H1 (cell line): ENCODE results near the gene CAMK2B. TPM values are rescaled to one million over a fixed set of nuclear protein-coding genes. Genes with fewer than 3 reads are reported as not detected.

Source experiments
- CTCF ChIA-PET: fragments of 300-600 bp; sonication (Branson Sonifier 250); formaldehyde crosslinking; loops from one replicate; lab custom pipeline; 2021; ENCODE audit not compliant: partially characterized antibody; lab: Charles Lee
- POLR2A ChIA-PET: fragments of 300-600 bp; sonication (Branson Sonifier 250); formaldehyde crosslinking; loops from one replicate; lab custom pipeline; 2021; ENCODE audit warnings: inconsistent platforms; ENCODE audit not compliant: partially characterized antibody; lab: Charles Lee
- DNase-seq, 2 experiments: peaks; one replicate each; pipeline versions ENCODE4 v3.0.0 to v3.0.0-alpha.2; 2010 to 2022; ENCODE audit warnings: low spot score in 2 of 2, low read depth in 1 of 2, mixed read lengths in 1 of 2
- FAIRE-seq: peaks from 2 replicates; lab custom pipeline; 2011; peaks lifted over from hg19 to GRCh38; lab: Jason Lieb, UNC
- H2AFZ ChIP-seq: 2 replicates; pipeline ENCODE4 v1.8.1; 2012; ENCODE audit warnings: low read length, inconsistent platforms
- H2AK5ac ChIP-seq: 2 replicates; pipeline ENCODE4 v1.6.1; 2013; ENCODE audit warnings: low read depth, low read length
- H2BK120ac ChIP-seq: replicated peaks from 2 replicates; pipeline ENCODE3; 2013; ENCODE audit warnings: low read depth, low read length, inconsistent platforms
- H2BK12ac ChIP-seq: 2 replicates; pipeline ENCODE4 v1.6.1; 2013; ENCODE audit warnings: low read depth, low read length
- H2BK15ac ChIP-seq: 2 replicates; pipeline ENCODE4 v1.6.1; 2013; ENCODE audit warnings: low read length
- H2BK20ac ChIP-seq: 2 replicates; pipeline ENCODE4 v1.6.1; 2013; ENCODE audit warnings: low read length
- H2BK5ac ChIP-seq: 2 replicates; pipeline ENCODE4 v1.6.1; 2013; ENCODE audit warnings: low read depth, low read length
- H3K14ac ChIP-seq: 2 replicates; pipeline ENCODE4 v1.6.1; 2013; ENCODE audit warnings: inconsistent platforms; ENCODE audit not compliant: insufficient read length
- H3K18ac ChIP-seq: 2 replicates; pipeline ENCODE4 v1.6.1; 2013; ENCODE audit warnings: low read length; ENCODE audit errors: extremely low read depth
- H3K23ac ChIP-seq: 2 replicates; pipeline ENCODE4 v1.6.1; 2013; ENCODE audit warnings: inconsistent platforms; ENCODE audit not compliant: insufficient read length
- H3K23me2 ChIP-seq: 2 replicates; pipeline ENCODE4 v1.6.1; 2013; ENCODE audit warnings: low read depth, low read length
- H3K27ac ChIP-seq: 2 replicates; pipeline ENCODE4 v1.6.1; 2011; ENCODE audit warnings: low read depth, low read length, inconsistent platforms
- H3K27me3 ChIP-seq, 4 experiments: replicated peaks in 1 of 4; 1 replicate in 1 of 4; 2 replicates in 3 of 4; pipeline versions ENCODE4 v1.6.1 to v1.8.1; 2011 to 2013; ENCODE audit warnings: low read length in 3 of 4, mild to moderate bottlenecking in 3 of 4, inconsistent platforms in 2 of 4, mixed read lengths in 2 of 4, moderate library complexity in 1 of 4; ENCODE audit not compliant: control insufficient read depth in 3 of 4, insufficient read depth in 3 of 4; ENCODE audit errors: extremely low read depth in 1 of 4
- H3K36me3 ChIP-seq, 4 experiments: 2 replicates each; pipeline versions ENCODE4 v1.6.1 to v1.8.1; 2011 to 2013; ENCODE audit warnings: mild to moderate bottlenecking in 4 of 4, low read length in 3 of 4, moderate library complexity in 2 of 4, control low read depth in 1 of 4, inconsistent platforms in 1 of 4; ENCODE audit not compliant: insufficient read depth in 4 of 4, control insufficient read depth in 2 of 4
- H3K4ac ChIP-seq: replicated peaks from 2 replicates; pipeline ENCODE3; 2013; ENCODE audit warnings: low read length, low read depth, mixed read lengths, inconsistent platforms; ENCODE audit not compliant: insufficient read length
- H3K4me1 ChIP-seq, 4 experiments: replicated peaks in 1 of 4; 1 replicate in 1 of 4; 2 replicates in 3 of 4; pipeline versions ENCODE4 v1.6.1 to v1.8.1; 2011 to 2013; ENCODE audit warnings: low read length in 3 of 4, inconsistent platforms in 2 of 4, mixed read lengths in 1 of 4; ENCODE audit not compliant: insufficient read depth in 4 of 4, control insufficient read depth in 3 of 4
- H3K4me2 ChIP-seq, 2 experiments: 2 replicates each; pipeline versions ENCODE4 v1.6.1 to v1.8.1; 2011 to 2013; ENCODE audit warnings: low read depth in 2 of 2, low read length in 2 of 2, control low read depth in 1 of 2, inconsistent platforms in 1 of 2, mild to moderate bottlenecking in 1 of 2; ENCODE audit not compliant: insufficient read depth in 1 of 2
- H3K4me3 ChIP-seq, 4 experiments: fragments of 200-600, 300-600 bp in 1 of 4; sonication (generic), shearing (Covaris generic), sonication (Bioruptor Twin) in 1 of 4; 2 replicates each; pipeline versions ENCODE4 v1.5.1 to v1.8.1; 2011 to 2016; ENCODE audit warnings: low read length in 4 of 4, low read depth in 3 of 4, control low read depth in 2 of 4, inconsistent platforms in 2 of 4, mild to moderate bottlenecking in 2 of 4, mixed read lengths in 1 of 4, moderate library complexity in 1 of 4; ENCODE audit not compliant: insufficient read depth in 2 of 4; ENCODE audit errors: extremely low read depth in 1 of 4
- H3K56ac ChIP-seq: replicated peaks from 2 replicates; pipeline ENCODE3; 2013; ENCODE audit warnings: low read depth, mild to moderate bottlenecking, mixed read lengths, low read length, inconsistent platforms; ENCODE audit not compliant: insufficient read length
- H3K79me1 ChIP-seq: 2 replicates; pipeline ENCODE4 v1.6.1; 2013; ENCODE audit warnings: low read depth, low read length, control low read depth
- H3K79me2 ChIP-seq, 2 experiments: 2 replicates each; pipeline versions ENCODE4 v1.6.1 to v1.8.1; 2012 to 2013; ENCODE audit warnings: low read length in 2 of 2, mild to moderate bottlenecking in 2 of 2, inconsistent platforms in 1 of 2; ENCODE audit not compliant: insufficient read depth in 2 of 2, control insufficient read depth in 1 of 2
- H3K9ac ChIP-seq, 4 experiments: replicated peaks in 1 of 4; 1 replicate in 1 of 4; 2 replicates in 3 of 4; pipeline versions ENCODE4 v1.6.1 to v1.8.1; 2011 to 2013; ENCODE audit warnings: low read depth in 3 of 4, low read length in 3 of 4, control low read depth in 2 of 4, mild to moderate bottlenecking in 2 of 4, moderate library complexity in 2 of 4, inconsistent platforms in 1 of 4; ENCODE audit errors: extremely low read depth in 1 of 4
- H3K9me3 ChIP-seq, 2 experiments: 2 replicates each; pipeline versions ENCODE4 v1.6.1 to v1.8.1; 2012 to 2013; ENCODE audit warnings: mild to moderate bottlenecking in 2 of 2, moderate library complexity in 2 of 2, control low read depth in 1 of 2, inconsistent platforms in 1 of 2, low read depth in 1 of 2, low read length in 1 of 2, mixed read lengths in 1 of 2; ENCODE audit not compliant: insufficient read depth in 2 of 2
- H4K20me1 ChIP-seq, 2 experiments: replicated peaks in 1 of 2; 2 replicates each; pipeline versions ENCODE3 to v1.8.1; 2011 to 2013; ENCODE audit warnings: inconsistent platforms in 2 of 2, low read length in 2 of 2, mild to moderate bottlenecking in 1 of 2; ENCODE audit not compliant: insufficient read depth in 2 of 2, control insufficient read depth in 1 of 2
- H4K5ac ChIP-seq: 2 replicates; pipeline ENCODE4 v1.6.1; 2013; ENCODE audit warnings: low read length, low read depth, mixed read lengths, inconsistent platforms; ENCODE audit not compliant: insufficient read length
- H4K8ac ChIP-seq: 2 replicates; pipeline ENCODE4 v1.8.0; 2013; ENCODE audit warnings: mild to moderate bottlenecking, moderate library complexity, low read length, inconsistent platforms; ENCODE audit not compliant: insufficient read depth; ENCODE audit errors: extremely low read depth
- H4K91ac ChIP-seq: replicated peaks from 2 replicates; pipeline ENCODE3; 2013; ENCODE audit warnings: low read length, mixed read lengths, inconsistent platforms; ENCODE audit not compliant: insufficient read length
- RBBP5 ChIP-seq: IDR thresholded peaks from 2 replicates; pipeline ENCODE4 v1.7.1; 2012; ENCODE audit warnings: low read depth, mild to moderate bottlenecking, inconsistent platforms, low read length, moderate library complexity, borderline replicate concordance
- WGBS, 2 experiments: shearing (Covaris generic) in 1 of 2; methylation state at CpG; one replicate each; pipeline versions ENCODE4 v1.1.6 to v1.1.7; 2013 to 2015; ENCODE audit warnings: low lambda C conversion rate in 2 of 2, mixed read lengths in 2 of 2, inconsistent platforms in 1 of 2, low coverage in 1 of 2, missing lambda C conversion rate in 1 of 2; ENCODE audit not compliant: insufficient replicate concordance in 2 of 2, insufficient coverage in 1 of 2, insufficient read length in 1 of 2; ENCODE audit errors: extremely low coverage in 1 of 2, missing lambda C conversion rate in 1 of 2; 5-methylcytosine and 5-hydroxymethylcytosine counted together
- polyA plus RNA-seq, 7 experiments: library from polyadenylated mRNA; depleted of rRNA in 3 of 7; stranded (reverse) in 5 of 7; unstranded in 2 of 7; fragments of >200 nt in 5 of 7; fragments of 200-250 nt in 2 of 7; gene quantifications; 1 replicate in 5 of 7; 2 replicates in 1 of 7; 4 replicates in 1 of 7; pipeline versions ENCODE4 v1.2.1 to v1.2.3, GENCODE V29; 2011 to 2013; ENCODE audit warnings: missing spikeins in 2 of 7, mixed read lengths in 2 of 7
- total RNA-seq: library from RNA; stranded (reverse); fragmentation: NEBNext Ultra II Directional; extraction: Animal tissue kit (Norgen Biotek cat#: 25700); gene quantifications from 2 replicates; pipeline ENCODE4 v1.2.1, GENCODE V29; 2021

CAMK2B gene
- total and polyA plus RNA-seq, 2 of the 8 experiments (the other 6 are each of a cell fraction or from before 2014, with no cell fraction given), result 0.05 to 0.15 TPM

DNA sequence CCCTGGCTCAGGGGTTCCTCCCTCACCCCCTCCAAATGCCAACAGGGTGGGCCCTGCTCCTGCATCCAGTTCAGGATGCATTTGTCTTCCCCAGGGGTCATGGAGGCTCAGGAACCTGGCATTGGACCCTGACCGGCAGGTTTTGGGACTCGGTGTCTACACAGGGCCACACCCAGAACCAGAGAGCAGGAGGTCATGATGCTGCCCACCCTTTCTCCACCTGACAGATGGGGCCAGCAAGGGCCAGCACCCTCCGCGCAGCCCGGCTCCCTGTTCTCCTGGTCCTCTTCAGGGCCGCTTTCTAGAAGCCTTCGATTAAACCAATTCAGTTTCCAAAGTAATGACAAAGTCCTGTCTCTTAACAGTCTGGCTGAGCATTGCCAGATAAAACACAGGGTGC is 50.2 kb downstream of the CAMK2B start:
- no peak overlapping the region for H2BK5ac ChIP-seq
- H4K5ac ChIP-seq, result no peak overlapping the region
- H2BK120ac ChIP-seq, result no peak overlapping the region
- H3K9me3 ChIP-seq, result no peaks in the 10 kb centered on the region
- H2AFZ ChIP-seq, result no peak overlapping the region
- H2AK5ac ChIP-seq, result no peak overlapping the region
- ChIA-PET POLR2A (no interaction called here), CTCF (interaction anchor here (1.6 kb wide), 1 partner anchor 34 kb away, joined by 9 read pairs; no protein-coding TSS in a partner anchor)
- FAIRE-seq, result no peak
- H3K18ac ChIP-seq, result no peak overlapping the region
- H3K27me3 ChIP-seq, result peaks cover 0 to 25% (median 17%) of the 10 kb centered on the region in 4 experiments; a peak in 5 of 7 replicates
- H2BK15ac ChIP-seq, result no peak overlapping the region
- no peak overlapping the region for H3K27ac ChIP-seq
- no peak for DNase-seq
- H3K4ac ChIP-seq, result no peak overlapping the region
- peaks cover 0 to 10% (median 5%) of the 10 kb centered on the region in 4 experiments; a peak in 5 of 7 replicates for H3K4me1 ChIP-seq
- no peaks in the 10 kb centered on the region for H3K79me1 ChIP-seq
- H2BK20ac ChIP-seq, result no peak overlapping the region
- no peak overlapping the region for H4K91ac ChIP-seq
- H3K56ac ChIP-seq, result no peak overlapping the region
- no peak overlapping the region for H4K8ac ChIP-seq
- no peak overlapping the region for H2BK12ac ChIP-seq
- H4K20me1 ChIP-seq, result peaks cover 0 to 3% of the 10 kb centered on the region in 2 experiments
- H3K4me3 ChIP-seq, result no peak overlapping the region
- no peak overlapping the region for H3K23ac ChIP-seq
- no peak overlapping the region for H3K14ac ChIP-seq
- H3K79me2 ChIP-seq, result no peaks in the 10 kb centered on the region
- peak overlapping the region in 1 of 2 experiments; percentile 43; a peak in 1 of 4 replicates for H3K4me2 ChIP-seq
- WGBS, 2 experiments, result 91% methylated on average over 7 of the region's 7 CpGs; no CpG with 5 or more reads in 1 of the 2 experiments
- no peak overlapping the region for H3K9ac ChIP-seq
- no peaks in the 10 kb centered on the region; the same call in 1 of the 2 replicates for H3K23me2 ChIP-seq
- H3K36me3 ChIP-seq, result no peaks in the 10 kb centered on the region
- no peak for TF ChIP-seq RBBP5
